ENCODE measurements around the gene ZNF665. TPM values are rescaled to one million over a fixed set of nuclear protein-coding genes. Genes with fewer than 3 reads are reported as not detected.

ZNF665 gene
- polyA plus RNA-seq, 1 donor from 2014 or later: 2.6 TPM

- H3K4me2 ChIP-seq (ENCODE audit: low read length): no peak overlapping the region
- peaks cover 13% of the 10 kb centered on the region for H3K9me3 ChIP-seq (ENCODE audit: low read length)
- H3K36me3 ChIP-seq (ENCODE audit: insufficient read depth, low read length): peaks cover 5% of the 10 kb centered on the region
- H3K4me3 ChIP-seq (ENCODE audit: low read length): no peak overlapping the region
- no peaks in the 10 kb centered on the region for H4K20me1 ChIP-seq (ENCODE audit: insufficient read depth)
- no peaks in the 10 kb centered on the region for H3K9me2 ChIP-seq (ENCODE audit: insufficient read depth, low read length)
- TF ChIP-seq POLR2AphosphoS5 (IDR thresholded peaks at IDR 0.05) (no peak), EP300 (conservative IDR thresholded peaks at IDR 0.05; ENCODE audit: poor library complexity, severe bottlenecking) (no peak), RAD21 (conservative IDR thresholded peaks at IDR 0.05) (no peak), SMC3 (conservative IDR thresholded peaks at IDR 0.05; ENCODE audit: poor library complexity) (no peak), TAF1 (IDR thresholded peaks at IDR 0.05; ENCODE audit: low read depth) (no peak), REST (IDR thresholded peaks at IDR 0.05; ENCODE audit: borderline replicate concordance) (no peak), CTCF (IDR thresholded peaks at IDR 0.05; ENCODE audit: poor library complexity, severe bottlenecking) (no peak), MXI1 (conservative IDR thresholded peaks at IDR 0.05; ENCODE audit: poor library complexity, severe bottlenecking) (no peak), EZH2 (IDR thresholded peaks at IDR 0.05; ENCODE audit: borderline replicate concordance, insufficient read depth, low read length, poor library complexity, severe bottlenecking) (no peak)
- no peaks in the 10 kb centered on the region for H3K79me2 ChIP-seq (replicated peaks; ENCODE audit: insufficient read depth, low read length)
- no peaks in the 10 kb centered on the region for H3K27me3 ChIP-seq (ENCODE audit: insufficient read depth, low read depth, low read length)
- H3K9ac ChIP-seq (ENCODE audit: low read length): no peak overlapping the region
- no peaks in the 10 kb centered on the region for H3F3A ChIP-seq (ENCODE audit: insufficient read depth, low read length, poor library complexity, severe bottlenecking)
- H3K27ac ChIP-seq (ENCODE audit: low read length): no peak overlapping the region
- no peak overlapping the region for H2AFZ ChIP-seq (ENCODE audit: low read depth, low read length)
These were observed 27.5 kb downstream of the ZNF665 start for GRCh38 chr19:53165691-53166091.

DNA sequence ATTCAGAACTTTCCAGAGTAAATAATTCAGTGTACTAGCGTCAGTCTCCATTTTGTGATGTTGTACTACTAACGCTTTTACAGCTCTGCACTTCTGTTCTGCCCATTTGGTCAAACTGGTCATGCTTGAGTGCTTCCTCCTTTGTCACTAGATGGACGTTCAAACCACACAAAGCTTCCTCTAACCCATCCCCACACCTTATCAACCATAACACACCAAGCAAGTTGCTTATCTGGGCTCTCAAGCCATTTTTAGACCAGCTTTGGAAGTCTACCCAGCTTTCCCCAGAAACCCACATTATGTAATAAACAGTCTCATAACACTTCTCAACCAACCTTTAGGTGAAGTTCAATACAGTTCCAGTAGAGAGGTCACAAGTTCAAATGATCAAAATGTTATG, 32.0 kb downstream of the ZNF665 start:
- Histone ChIP-seq H3K79me2 (replicated peaks; ENCODE audit: insufficient read depth, low read length) (no peaks in the 10 kb centered on the region), H2AFZ (ENCODE audit: low read depth, low read length) (no peak overlapping the region), H3F3A (ENCODE audit: insufficient read depth, low read length, poor library complexity, severe bottlenecking) (no peaks in the 10 kb centered on the region), H3K4me2 (ENCODE audit: low read length) (no peak overlapping the region), H3K9me3 (ENCODE audit: low read length) (peaks cover 10% of the 10 kb centered on the region), H3K27ac (ENCODE audit: low read length) (no peak overlapping the region), H3K36me3 (ENCODE audit: insufficient read depth, low read length) (peaks cover 5% of the 10 kb centered on the region), H3K4me3 (ENCODE audit: low read length) (no peak overlapping the region), H3K9me2 (ENCODE audit: insufficient read depth, low read length) (no peaks in the 10 kb centered on the region), H3K27me3 (ENCODE audit: insufficient read depth, low read depth, low read length) (no peaks in the 10 kb centered on the region), H3K9ac (ENCODE audit: low read length) (no peak overlapping the region), H4K20me1 (ENCODE audit: insufficient read depth) (no peaks in the 10 kb centered on the region)
- TF ChIP-seq TAF1 (IDR thresholded peaks at IDR 0.05; ENCODE audit: low read depth): no peak
- TF ChIP-seq POLR2AphosphoS5 (IDR thresholded peaks at IDR 0.05): no peak
- TF ChIP-seq RAD21 (conservative IDR thresholded peaks at IDR 0.05): no peak
- no peak for TF ChIP-seq MXI1 (conservative IDR thresholded peaks at IDR 0.05; ENCODE audit: poor library complexity, severe bottlenecking)

DNA sequence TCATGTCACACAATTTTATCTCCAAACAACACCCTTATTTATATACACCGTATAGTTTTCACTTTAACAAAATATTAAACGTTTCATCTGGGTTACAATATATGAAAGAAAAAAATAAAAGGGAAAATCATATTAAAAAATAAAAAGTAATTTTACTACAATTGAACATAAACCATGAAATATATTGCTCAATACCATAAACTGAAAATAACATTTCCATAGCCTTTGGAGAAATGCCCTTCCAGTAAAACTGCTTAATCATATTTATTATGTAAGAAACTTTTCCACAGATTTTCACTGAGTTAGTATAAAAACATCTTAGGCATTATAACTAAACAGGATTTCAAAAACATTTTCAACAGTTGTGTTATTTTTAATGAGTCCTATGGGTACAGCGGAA, 32.8 kb downstream of the ZNF665 start:
- TF ChIP-seq EZH2 (IDR thresholded peaks at IDR 0.05; ENCODE audit: borderline replicate concordance, insufficient read depth, low read length, poor library complexity, severe bottlenecking): no peak
- TF ChIP-seq EP300 (conservative IDR thresholded peaks at IDR 0.05; ENCODE audit: poor library complexity, severe bottlenecking): no peak
- no peak for TF ChIP-seq SMC3 (conservative IDR thresholded peaks at IDR 0.05; ENCODE audit: poor library complexity)
- no peak for TF ChIP-seq RAD21 (conservative IDR thresholded peaks at IDR 0.05)
- TF ChIP-seq CTCF (IDR thresholded peaks at IDR 0.05; ENCODE audit: poor library complexity, severe bottlenecking): no peak
- TF ChIP-seq TAF1 (IDR thresholded peaks at IDR 0.05; ENCODE audit: low read depth): no peak
- TF ChIP-seq REST (IDR thresholded peaks at IDR 0.05; ENCODE audit: borderline replicate concordance): no peak
- no peak for TF ChIP-seq MXI1 (conservative IDR thresholded peaks at IDR 0.05; ENCODE audit: poor library complexity, severe bottlenecking)
- TF ChIP-seq POLR2AphosphoS5 (IDR thresholded peaks at IDR 0.05): no peak
- peaks cover 5% of the 10 kb centered on the region for H3K36me3 ChIP-seq (ENCODE audit: insufficient read depth, low read length)
- no peak overlapping the region for H2AFZ ChIP-seq (ENCODE audit: low read depth, low read length)
- H3K9me2 ChIP-seq (ENCODE audit: insufficient read depth, low read length): no peaks in the 10 kb centered on the region
- peaks cover 10% of the 10 kb centered on the region for H3K9me3 ChIP-seq (ENCODE audit: low read length)
- H3K4me3 ChIP-seq (ENCODE audit: low read length): no peak overlapping the region
- H3K27ac ChIP-seq (ENCODE audit: low read length): no peak overlapping the region
- no peaks in the 10 kb centered on the region for H3K79me2 ChIP-seq (replicated peaks; ENCODE audit: insufficient read depth, low read length)
- H3K27me3 ChIP-seq (ENCODE audit: insufficient read depth, low read depth, low read length): no peaks in the 10 kb centered on the region
- H4K20me1 ChIP-seq (ENCODE audit: insufficient read depth): no peaks in the 10 kb centered on the region
- no peak overlapping the region for H3K9ac ChIP-seq (ENCODE audit: low read length)
- H3K4me2 ChIP-seq (ENCODE audit: low read length): no peak overlapping the region
- no peaks in the 10 kb centered on the region for H3F3A ChIP-seq (ENCODE audit: insufficient read depth, low read length, poor library complexity, severe bottlenecking)
